GM21367 (cell line): ENCODE results near the gene PRR22.

ENCODE experiments used
- ATAC-seq: cut with Tn5 transposase; IDR thresholded peaks from one replicate; pipeline ENCODE4 v1.9.1; 2021; ENCODE audit not compliant: unreplicated experiment

Gene PRR22

DNA sequence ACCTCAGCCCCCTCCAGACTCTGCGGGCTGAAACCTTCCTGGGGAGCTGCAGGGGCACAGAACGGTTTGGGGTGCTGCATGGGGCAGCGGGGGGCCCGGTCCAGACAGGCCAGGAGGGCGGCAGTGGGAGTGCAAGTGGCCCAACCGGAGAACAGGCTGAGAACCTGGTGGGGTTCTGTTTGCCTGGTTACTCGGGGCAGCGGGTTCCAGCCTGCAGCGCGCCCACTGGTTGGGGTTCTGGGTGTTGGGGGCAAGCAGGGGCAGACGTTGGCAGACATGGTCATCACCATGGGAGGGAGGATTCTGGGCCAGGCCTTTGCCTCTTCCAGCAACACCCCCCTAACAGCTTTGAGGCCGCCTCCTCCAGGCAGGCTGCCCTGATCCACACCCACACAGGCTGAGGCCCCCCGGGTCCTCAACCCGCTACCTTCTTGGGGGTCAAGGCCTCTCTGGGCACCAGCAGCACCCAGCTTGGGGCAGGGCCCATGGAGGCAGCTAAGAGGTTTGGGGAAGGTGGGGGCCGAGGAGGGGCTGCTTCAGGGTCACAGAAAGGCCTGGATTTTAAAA lies at the start of gene PRR22:
TSS of gene PRR22 (minus strand) at position 166 of the 567 bp plus-strand sequence. CDS start at position 80, 86 bp downstream.
- no peak for ATAC-seq

DNA sequence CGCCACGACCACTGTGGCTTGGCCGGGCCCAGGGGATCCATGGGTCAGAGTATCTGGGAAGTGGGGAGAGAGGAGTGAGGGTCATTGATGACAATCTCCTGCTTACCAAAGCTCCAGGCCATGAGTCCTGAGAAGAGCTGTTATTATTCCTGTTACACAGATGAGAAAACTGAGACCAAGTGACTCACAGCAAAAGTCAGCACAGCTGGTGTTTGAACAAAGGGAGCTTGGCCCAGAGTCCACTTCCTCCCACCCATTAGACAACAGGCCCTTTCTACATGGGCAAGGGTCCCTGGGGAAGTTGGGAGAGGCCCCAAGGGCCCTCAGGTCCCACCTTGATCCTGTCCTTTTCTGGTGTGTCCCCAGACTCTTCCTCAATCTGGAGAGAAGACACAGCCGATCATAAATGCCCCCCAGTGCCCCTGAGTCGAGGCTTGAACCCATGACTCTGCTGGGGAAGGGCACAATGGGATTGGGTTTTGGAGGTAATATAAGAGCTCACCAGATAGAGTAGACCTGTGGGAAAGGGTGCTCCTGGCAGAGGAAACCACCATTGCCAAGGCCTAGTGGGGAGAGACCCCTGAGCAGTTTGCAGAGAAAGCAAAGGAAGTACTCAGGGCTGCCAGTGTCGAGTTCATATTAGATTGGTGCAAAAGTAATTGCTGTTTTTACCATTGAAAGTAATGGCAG lies 48.1 kb upstream of the PRR22 start:
- no peak for ATAC-seq

DNA sequence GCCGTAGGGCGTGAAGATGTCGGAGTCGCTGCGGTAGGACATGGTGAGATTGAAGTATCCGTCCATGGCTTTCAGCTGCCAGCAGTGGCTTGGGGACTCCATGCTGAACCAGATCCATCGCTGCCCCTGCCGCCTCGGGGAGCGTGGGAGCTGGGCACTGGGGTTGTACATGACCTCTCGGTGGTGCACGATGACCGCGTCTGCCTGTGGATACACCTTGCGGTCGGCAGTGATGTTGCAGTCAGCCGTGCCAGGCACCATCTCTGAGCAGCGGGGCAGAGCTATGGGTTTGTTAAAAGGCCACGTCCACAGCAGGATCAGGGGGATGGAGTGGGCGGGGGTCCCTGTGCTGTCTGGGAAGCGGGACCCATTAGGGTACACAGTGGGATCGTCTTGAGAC lies 47.5 kb upstream of the PRR22 start:
- no peak for ATAC-seq

DNA sequence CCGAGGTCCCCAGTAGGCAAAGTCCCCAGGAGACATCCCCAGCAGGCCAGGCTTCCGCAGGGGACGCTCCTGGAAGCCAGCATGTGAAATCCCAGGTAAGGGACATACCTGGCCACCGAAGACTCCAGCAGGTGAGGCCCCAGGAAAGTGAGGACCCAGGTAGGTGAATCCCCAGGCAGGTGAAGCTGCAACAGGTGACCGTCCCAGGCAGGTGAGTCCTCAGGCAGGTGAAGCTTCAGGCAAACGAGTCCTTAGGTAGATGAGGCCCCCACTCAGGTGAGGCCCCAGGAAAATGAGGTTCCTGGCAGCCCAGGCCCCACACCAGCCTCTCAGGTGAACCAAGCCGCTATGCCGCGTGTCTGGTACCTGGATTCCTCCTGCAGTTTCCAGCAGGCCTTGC lies 46.6 kb upstream of the PRR22 start:
- ATAC-seq: no peak

DNA sequence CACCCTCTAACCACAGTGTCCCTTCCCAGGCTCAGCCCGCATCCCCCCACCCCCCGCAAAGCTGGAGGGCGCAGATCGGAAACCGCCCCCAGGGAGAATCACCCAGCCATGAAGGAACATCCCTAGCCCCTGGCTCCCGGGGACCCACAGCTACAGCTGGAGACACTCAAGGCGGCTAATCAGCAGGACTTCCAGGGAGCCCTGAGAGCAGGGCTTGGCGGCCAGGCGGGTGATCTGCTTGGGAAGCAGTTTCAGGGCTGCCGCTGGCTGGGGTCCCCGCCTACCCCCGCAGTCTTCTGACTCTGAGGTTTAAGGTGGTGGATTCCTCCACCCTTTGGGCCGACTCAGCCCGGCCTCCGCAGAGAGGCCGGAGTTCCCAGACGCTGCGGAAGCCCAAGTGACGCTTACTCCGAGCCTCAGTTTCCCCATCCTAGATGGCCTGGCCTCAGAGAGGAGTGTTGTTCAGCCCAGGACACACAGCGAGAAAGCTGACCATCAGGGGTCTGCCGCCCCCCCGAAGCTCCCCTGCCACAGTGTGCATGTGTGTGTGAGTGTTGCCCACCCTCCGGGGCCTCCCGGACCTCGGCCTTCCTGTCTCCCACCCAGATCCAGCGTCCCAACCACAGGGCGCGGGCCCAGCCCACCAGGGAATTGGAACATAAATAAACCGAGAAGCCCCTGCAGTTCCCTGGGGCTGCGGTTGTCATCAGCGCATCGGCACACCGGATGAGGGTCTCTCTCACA lies 45.2 kb upstream of the PRR22 start:
- no peak for ATAC-seq

DNA sequence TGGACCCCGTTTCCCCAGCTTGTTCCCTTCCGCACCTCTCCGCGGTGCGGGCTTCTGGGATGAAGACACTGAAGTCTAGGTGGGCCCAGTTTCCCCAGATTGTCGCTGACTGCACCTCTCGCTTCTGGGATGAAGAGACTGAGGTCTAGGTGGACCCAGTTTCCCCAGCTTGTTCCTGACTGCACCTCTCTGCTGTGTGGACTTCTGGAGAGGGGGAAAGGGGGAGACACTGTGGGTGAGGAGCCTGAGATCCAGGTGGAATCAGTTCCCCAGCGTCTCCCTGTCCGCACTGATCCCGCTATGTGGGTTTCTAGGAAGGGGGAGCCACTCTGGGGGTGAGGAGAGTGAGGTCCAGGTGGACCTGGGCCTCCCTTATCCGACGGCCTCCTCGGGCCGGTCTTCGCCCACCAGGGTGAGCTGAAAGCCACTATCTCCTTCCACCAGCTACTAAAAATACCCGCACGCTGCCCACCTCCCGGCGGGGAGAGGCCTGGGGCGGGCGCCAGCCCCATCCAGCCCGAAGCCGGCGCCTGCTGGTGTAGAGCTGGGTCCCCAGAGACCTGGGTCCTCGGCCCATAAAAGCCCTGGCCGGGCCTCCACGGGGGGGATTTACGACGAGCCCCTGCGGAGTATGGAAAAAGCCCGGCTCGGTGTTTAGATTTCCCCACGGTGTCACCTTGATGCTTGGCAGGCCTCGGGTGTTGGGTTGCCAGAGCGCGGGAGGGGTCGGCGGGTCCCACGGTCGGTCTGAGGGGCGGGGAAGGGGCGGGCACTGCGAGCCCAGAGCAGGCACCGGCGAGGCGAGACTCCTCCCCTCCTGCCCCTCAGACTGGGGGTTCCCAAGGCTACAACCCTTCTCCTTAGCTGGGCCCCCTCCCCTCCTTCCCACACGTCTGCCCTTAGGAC lies 44.4 kb upstream of the PRR22 start:
- no peak for ATAC-seq

DNA sequence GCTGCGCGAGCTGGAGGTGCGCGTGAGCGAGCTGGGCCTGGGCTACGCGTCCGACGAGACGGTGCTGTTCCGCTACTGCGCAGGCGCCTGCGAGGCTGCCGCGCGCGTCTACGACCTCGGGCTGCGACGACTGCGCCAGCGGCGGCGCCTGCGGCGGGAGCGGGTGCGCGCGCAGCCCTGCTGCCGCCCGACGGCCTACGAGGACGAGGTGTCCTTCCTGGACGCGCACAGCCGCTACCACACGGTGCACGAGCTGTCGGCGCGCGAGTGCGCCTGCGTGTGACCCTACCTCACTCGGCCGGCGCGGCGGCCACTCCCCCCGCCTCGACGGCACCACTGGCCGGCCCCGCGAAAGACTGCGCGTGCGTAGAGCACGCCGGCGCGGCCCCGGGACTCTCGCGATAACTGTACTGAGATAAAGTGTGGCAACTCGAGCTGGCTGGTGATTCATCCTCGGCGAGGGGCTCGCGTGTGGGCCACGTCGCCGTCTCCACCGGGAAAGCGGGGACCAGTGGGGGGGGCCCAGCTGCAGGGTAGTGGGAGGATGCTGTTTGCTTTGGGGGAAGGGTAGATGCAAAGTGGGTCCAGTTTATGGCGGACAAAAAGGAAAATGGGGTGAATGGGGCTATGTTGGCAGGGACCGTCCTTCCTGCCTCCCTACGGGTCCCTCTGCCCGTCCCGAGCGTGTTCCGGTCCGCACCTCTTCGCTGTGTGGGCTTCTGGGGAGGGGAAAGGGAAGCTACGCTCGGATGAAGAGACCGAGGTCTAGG lies 43.5 kb upstream of the PRR22 start:
- ATAC-seq: peak; percentile 60

DNA sequence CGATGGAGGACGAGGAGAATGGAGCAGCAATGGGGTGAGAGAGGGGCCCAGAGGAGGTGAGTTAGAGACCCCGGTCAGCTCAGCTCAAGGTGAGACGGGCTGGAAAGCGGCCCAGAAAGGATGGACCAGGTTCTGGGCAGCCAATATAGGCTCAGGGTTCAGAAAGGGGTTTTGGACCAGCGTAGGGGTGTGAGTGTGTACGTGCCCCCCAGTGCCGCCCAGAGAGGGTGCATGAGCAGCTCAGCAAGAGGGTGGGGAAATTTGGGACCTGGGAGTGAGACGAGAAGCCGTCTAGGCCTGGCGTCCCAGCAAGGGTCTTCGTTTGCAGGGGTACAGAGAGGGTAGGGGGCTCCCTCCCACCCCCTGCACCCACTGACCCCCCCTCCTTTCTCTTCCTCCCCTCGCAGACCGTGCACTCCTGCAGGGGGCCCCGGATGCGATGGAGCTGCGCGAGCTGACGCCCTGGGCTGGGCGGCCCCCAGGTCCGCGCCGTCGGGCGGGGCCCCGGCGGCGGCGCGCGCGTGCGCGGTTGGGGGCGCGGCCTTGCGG lies 42.9 kb upstream of the PRR22 start:
- no peak for ATAC-seq

DNA sequence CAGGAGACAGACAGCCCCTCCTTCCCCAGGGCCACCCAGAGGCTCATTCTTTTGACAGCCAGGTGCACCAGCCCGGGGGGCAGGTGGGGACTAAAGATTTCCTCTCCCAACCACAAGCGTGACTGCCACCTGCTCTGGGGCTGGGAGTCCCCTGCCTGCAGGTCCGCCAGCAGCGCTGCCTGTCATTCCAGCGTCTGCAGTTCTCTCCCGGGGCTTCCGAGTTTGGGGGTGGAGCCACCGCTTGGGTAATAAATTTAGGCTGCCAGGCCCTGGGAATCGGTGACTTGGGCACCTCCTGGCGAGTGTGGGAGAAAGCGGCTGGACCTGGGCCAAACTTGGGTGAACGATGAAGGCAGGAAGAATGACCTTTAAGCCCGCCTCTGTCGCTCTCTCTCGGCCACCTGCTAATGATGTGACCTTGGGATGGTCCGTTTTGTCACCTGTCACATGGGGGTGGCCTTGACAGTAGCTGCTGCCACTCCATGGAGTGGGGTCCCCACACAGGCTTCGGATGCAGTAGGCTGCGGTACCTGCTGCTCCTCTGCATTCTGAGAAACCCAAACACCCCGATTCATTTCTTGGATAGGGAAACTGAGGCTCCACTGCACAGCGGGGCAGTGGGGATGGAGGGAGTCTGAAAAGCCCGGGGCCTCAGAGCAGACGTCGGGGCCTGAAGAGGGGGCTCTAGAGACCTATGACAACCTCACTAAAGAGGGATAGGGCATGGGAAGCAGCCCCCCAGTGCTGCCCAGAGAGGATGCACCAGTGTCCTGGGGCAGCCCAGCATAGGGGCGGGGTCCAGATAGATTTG lies 42.2 kb upstream of the PRR22 start:
- ATAC-seq: no peak

DNA sequence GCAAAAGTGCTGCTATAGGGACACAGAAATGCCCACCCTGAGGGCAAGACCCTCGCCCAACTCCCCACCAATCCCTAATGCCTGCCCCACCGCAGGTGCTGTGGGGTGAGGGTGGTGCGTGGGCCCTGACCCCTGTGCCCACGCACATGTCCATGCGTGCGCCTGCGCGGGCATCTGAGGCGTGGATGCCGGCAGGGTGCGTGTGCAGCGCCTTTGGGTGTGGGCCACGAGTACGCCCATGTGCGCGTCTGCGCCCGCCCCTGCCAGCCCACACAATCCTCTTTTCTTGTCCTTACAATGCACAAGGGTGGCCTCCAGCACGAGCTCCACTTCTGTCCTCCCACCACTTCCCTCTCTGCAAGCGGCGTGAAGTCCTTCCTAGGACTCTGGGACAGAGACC lies 40.6 kb upstream of the PRR22 start:
- no peak for ATAC-seq

DNA sequence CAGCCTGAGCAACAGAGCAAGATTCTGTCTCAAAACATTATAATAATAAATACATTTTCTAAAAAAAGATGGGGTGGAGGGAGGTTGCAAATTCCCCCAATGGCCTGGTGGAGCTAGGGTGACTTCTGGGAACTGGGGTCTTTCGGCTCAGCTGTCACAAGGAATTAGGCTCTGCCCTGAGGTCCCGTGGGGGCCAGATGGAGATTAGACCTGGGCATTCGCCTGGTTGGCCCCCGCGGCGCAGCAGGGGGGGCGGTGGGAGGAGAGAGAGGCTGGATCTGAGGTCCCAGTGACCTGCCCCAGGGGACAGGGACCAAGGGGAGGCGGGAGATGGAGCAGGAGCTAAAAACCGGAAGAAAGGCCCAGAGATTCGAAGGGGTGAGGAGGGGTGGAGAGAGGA lies 40.2 kb upstream of the PRR22 start:
- ATAC-seq: no peak

DNA sequence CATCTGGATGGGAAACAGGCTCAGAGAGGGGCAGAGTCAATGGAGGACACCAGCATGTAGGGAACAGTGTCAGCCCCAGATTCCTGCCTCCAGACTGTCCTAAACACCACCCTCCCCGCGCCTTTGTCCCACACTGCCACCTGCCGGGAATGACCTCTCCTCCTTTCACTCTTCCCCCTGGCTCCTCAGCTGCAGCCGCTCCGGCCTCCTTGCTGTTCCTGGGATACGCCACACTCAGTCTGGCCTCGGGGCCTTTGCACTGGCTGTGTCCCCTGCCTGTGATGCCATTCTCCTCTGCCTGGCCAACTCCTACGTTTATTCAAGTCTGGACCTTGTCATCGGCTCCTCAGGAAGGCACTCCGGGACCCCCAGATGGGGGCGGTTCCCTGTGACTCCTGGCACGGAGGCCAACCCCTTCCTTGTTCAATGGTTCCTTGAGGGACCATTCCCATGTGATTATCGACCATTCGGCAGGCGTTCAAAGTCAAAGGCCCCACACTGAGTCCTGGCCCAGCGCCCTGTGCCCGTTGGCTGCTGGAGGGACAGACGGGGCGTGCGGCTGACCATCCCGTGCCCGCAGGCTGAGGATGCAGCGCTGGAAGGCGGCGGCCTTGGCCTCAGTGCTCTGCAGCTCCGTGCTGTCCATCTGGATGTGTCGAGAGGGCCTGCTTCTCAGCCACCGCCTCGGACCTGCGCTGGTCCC lies 39.2 kb upstream of the PRR22 start:
- no peak for ATAC-seq

DNA sequence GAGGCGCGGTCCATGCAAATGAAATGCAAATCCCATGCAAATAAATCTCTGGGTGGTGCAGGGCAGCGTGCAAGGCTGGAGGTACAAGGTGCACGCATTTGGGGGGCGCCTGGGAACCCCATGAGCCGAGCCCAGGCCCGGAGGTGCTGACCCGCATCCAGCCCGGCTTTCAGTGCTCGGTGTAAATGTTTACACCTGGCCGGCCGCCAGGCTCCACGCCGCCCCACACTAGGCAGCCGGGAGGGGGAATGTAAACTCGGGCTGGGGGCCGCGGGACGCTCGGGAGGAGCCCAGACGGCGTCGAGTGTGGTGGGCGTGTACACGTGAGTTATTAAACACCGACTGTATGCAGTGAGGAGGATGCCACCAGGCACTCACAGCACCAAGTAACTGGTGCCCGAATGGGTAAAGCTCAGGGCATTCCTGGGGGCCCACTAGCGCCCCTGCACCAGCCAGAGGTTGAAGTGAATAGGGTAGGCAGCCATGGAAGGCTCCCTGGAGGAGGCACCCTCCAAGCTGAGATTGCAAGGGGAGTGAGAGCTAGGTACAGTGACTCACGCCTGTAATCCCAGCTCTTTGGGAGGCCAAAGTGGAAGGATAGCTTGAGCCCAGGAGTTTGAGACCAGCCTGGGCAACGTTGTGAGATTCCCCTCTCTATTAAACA lies 37.8 kb upstream of the PRR22 start:
- no peak for ATAC-seq

DNA sequence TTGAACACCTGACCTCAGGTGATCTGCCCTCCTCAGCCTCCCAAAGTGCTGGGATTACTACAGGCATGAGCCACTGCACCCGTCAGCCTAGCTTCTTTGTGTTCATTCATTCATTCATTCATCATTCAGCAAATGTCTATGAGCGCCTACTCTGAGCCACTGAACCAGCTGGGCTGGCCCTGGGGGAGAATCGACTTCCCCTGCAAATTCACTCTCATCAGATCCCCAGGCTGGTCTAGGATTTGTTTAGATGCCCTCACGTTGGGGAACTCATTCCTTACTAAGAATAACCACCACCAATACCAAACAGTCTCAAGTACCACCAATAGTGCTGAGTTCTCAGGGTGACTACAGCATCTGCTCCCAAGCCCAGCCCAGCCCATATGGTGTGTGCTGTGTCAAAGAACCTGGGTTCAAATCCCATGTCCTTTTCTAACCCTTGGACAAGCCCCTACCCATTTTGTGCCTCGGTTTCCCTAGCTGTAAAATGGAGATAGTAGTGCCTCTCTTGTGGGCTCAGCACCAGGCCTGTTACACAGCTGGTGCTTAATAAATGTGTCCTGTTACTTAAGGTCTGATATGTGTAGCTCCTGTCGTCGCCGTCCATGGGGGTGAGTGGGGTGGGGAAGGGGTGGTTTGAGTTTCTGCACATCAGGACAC lies 37.1 kb upstream of the PRR22 start:
- no peak for ATAC-seq

DNA sequence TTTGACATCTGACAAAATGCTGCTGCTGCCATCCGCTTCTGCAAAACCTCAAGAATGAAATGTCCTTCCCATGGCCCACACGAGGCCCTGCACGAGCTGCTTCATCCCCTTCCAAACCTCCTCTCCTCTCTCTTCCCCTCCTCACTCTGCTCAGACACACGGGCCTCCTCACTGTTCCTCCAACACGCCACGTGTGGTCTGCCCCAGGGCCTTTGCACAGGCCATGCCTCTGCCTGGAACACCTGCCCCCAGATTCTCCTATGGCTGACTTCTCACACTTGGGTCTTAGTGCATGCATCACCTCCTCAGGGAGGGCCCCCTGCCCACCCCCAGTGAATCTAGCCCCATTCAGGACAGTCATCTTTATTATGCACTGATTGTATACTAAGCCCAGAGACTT lies 36.2 kb upstream of the PRR22 start:
- ATAC-seq: no peak

DNA sequence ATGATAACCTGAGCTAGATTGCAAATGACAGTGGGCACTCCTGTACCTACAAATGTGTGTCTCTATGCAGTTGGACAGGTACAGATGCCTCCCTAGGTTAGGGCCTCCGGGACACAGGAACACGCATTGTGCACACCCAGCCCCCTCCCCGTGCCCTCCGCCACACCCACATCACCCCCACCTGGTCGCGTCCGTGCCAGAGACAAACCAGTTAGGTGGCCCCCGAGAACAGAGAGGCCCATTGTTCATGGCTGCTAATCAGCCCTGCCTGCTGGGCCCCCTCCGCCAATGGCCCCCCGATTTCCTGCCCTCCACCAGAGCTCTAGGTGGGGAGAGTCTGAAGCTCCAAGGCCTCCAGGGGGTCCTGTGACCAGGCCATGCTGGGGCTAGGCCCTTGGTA lies 34.0 kb upstream of the PRR22 start:
- ATAC-seq: no peak

DNA sequence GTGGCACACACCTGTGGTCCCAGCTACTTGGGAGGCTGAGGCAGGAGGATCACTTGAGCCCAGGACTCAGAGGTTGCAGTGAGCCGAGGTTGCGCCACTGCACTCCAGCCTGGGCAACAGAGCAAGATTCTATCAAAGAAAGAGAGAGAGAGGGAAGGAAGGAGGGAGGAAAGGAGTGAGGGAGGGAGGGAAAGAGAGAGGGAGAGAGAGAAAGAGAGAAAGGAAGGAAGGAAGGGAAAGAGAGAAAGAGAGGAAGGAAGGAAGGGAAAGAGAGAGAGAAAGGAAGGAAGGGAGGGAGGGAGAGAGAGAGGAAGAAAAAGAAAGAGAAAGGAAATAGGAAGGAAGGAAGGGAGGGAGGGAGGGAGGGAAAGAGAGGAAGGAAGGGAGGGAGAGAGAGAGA lies 32.7 kb upstream of the PRR22 start:
- ATAC-seq: no peak

DNA sequence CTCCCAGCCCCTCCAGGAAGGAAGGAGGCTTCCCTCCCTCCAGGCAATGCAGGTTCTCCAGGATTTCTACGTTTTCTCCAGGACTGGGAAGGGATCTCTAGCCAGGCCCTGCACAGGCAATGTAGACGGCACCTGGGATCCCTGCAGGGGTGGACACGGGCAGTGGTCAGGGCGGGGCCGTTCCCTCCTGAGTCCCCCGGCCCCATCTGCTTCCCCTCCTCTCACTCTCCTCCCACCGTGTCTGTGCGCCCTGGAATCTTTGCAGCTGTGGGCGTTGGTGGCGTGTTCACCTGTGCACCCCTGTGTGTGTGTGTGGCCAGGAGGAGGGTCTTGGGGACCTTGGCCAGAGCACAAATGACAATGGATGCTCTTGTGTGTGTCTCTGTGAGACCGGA lies 30.3 kb upstream of the PRR22 start:
- ATAC-seq: no peak
